Measurements from ENCODE around the gene SLC30A10. TPM values are rescaled to one million over a fixed set of nuclear protein-coding genes. Genes with fewer than 3 reads are reported as not detected.

Gene SLC30A10
- total RNA-seq, 1 experiment from 2014 or later = not detected

- POLR2A ChIA-PET (ENCODE audit: low non-redundant PET) = no interaction called here
- intact Hi-C loops (cut with micrococcal nuclease; ENCODE audit: unreplicated experiment) = no loop called here
Measured at GRCh38 chr1:219913005-219913770, 15.2 kb downstream of the SLC30A10 start.

DNA sequence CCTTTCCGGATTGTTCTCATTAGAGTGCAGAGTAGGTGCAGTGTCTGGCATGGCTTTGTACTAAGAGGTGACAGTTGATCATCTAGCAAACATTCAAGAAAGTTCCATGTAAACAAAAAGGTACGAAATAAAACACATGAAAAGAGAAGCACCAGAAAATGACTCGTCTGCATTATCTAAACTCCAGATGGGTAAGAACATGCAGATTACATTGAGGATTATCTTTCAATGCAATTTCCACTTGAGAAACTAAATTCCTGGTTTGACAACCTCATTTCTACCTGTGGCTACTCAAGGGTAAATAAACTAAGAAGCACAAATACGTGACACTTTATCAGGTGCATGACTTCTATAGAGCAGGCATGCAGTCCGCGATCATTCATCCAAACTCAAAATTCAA lies 17.6 kb downstream of the SLC30A10 start:
- H3K9me3 ChIP-seq (ENCODE audit: low read depth, low read length, poor library complexity, severe bottlenecking) = no peaks in the 10 kb centered on the region
- CTCF ChIA-PET = no interaction called here
- peaks cover 39% of the 10 kb centered on the region for H3K27me3 ChIP-seq (replicated peaks; ENCODE audit: insufficient read depth, low read depth, low read length, poor library complexity)
- no peak overlapping the region for H3K4me3 ChIP-seq (ENCODE audit: low read depth, low read length, poor library complexity, severe bottlenecking)
- no peak for TF ChIP-seq CTCF (conservative IDR thresholded peaks at IDR 0.05; ENCODE audit: low read depth, low read length)
- TF ChIP-seq EZH2 (IDR thresholded peaks at IDR 0.05; ENCODE audit: borderline replicate concordance, low read depth, low read length, poor library complexity, severe bottlenecking) = no peak
- no TSS peak for BruUV-seq (replicated peaks)
- H3K36me3 ChIP-seq (ENCODE audit: insufficient read depth, low read length, poor library complexity, severe bottlenecking) = no peaks in the 10 kb centered on the region
- H3K27ac ChIP-seq (ENCODE audit: low read depth, low read length, poor library complexity, severe bottlenecking) = no peak overlapping the region
- no peak for DNase-seq (ENCODE audit: low spot score)
- POLR2A ChIA-PET (ENCODE audit: low non-redundant PET) = no interaction called here
- intact Hi-C loops (cut with micrococcal nuclease; ENCODE audit: unreplicated experiment) = no loop called here
- no peaks in the 10 kb centered on the region for H3K4me1 ChIP-seq (ENCODE audit: insufficient read depth, low read length, poor library complexity, severe bottlenecking)

More at GRCh38 chr1:219913005-219913770, 15.2 kb downstream of the SLC30A10 start:
- Histone ChIP-seq H3K9me3 (ENCODE audit: low read depth, low read length, poor library complexity, severe bottlenecking) (no peaks in the 10 kb centered on the region), H3K27me3 (replicated peaks; ENCODE audit: insufficient read depth, low read depth, low read length, poor library complexity) (peaks cover 39% of the 10 kb centered on the region), H3K4me1 (ENCODE audit: insufficient read depth, low read length, poor library complexity, severe bottlenecking) (no peaks in the 10 kb centered on the region), H3K36me3 (ENCODE audit: insufficient read depth, low read length, poor library complexity, severe bottlenecking) (no peaks in the 10 kb centered on the region), H3K27ac (ENCODE audit: low read depth, low read length, poor library complexity, severe bottlenecking) (no peak overlapping the region), H3K4me3 (ENCODE audit: low read depth, low read length, poor library complexity, severe bottlenecking) (no peak overlapping the region)
- CTCF ChIA-PET = no interaction called here
- DNase-seq (ENCODE audit: low spot score) = no peak
- TF ChIP-seq CTCF (conservative IDR thresholded peaks at IDR 0.05; ENCODE audit: low read depth, low read length) (no peak), EZH2 (IDR thresholded peaks at IDR 0.05; ENCODE audit: borderline replicate concordance, low read depth, low read length, poor library complexity, severe bottlenecking) (no peak)
- no TSS peak for BruUV-seq (replicated peaks)

DNA sequence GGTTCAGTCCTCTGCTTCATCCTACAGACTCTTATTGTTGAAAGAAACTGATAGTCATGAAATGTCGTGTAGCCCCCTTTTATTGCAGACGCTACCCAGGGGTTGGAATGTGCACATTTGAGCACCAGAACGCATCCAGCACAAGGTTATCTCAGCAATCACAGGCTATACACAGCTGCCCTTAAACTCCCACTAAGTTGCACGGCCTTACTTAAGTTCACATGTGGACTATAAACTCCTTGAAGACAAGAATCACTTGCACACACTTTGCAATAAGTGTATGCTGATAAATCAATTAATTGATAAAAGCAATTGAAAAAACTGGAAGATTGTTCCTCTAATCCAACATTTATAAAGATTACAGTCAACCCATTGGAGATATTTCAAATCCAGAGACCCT lies 18.9 kb downstream of the SLC30A10 start:
- Histone ChIP-seq H3K4me3 (ENCODE audit: low read depth, low read length, poor library complexity, severe bottlenecking) (no peak overlapping the region), H3K27ac (ENCODE audit: low read depth, low read length, poor library complexity, severe bottlenecking) (no peak overlapping the region), H3K4me1 (ENCODE audit: insufficient read depth, low read length, poor library complexity, severe bottlenecking) (no peaks in the 10 kb centered on the region), H3K9me3 (ENCODE audit: low read depth, low read length, poor library complexity, severe bottlenecking) (no peaks in the 10 kb centered on the region), H3K36me3 (ENCODE audit: insufficient read depth, low read length, poor library complexity, severe bottlenecking) (no peaks in the 10 kb centered on the region), H3K27me3 (replicated peaks; ENCODE audit: insufficient read depth, low read depth, low read length, poor library complexity) (peaks cover 37% of the 10 kb centered on the region)
- no peak for TF ChIP-seq EZH2 (IDR thresholded peaks at IDR 0.05; ENCODE audit: borderline replicate concordance, low read depth, low read length, poor library complexity, severe bottlenecking)
- no peak for TF ChIP-seq CTCF (conservative IDR thresholded peaks at IDR 0.05; ENCODE audit: low read depth, low read length)
- no peak for DNase-seq (ENCODE audit: low spot score)
- ChIA-PET POLR2A (ENCODE audit: low non-redundant PET) (no interaction called here), CTCF (no interaction called here)
- no TSS peak for BruUV-seq (replicated peaks)
- intact Hi-C loops (cut with micrococcal nuclease; ENCODE audit: unreplicated experiment) = no loop called here
